Tibial nerve (tissue), 4 donors: ENCODE data around the gene POLR3B. TPM values are rescaled to one million over a fixed set of nuclear protein-coding genes. Genes with fewer than 3 reads are reported as not detected.
A peak's percentile ranks its signal among the peaks of the same experiment; 100 is the strongest.

Source experiments
- DNase-seq, 2 donors: peaks; one replicate each; pipeline ENCODE4 v3.0.0-alpha.2; 2019; ENCODE audit warnings: low spot score in 2 of 2
- H3K27ac ChIP-seq, 4 donors: fragments of 200-600 bp; sonication (generic) in 3 of 4; one replicate each; pipeline ENCODE4 v1.5.1; 2017 to 2019; ENCODE audit warnings: mild to moderate bottlenecking in 1 of 4
- H3K27me3 ChIP-seq, 2 donors: fragments of 200-600 bp; sonication (generic) in 1 of 2; one replicate each; pipeline versions ENCODE4 v1.5.1 to v1.6.0; 2017 to 2019
- H3K36me3 ChIP-seq, 3 donors: fragments of 200-600 bp; sonication (generic); one replicate each; pipeline ENCODE4 v1.5.1; 2018 to 2019
- H3K4me1 ChIP-seq, 4 donors: fragments of 200-600 bp; sonication (generic) in 3 of 4; one replicate each; pipeline ENCODE4 v1.5.1; 2017 to 2019
- H3K4me3 ChIP-seq, 4 donors: fragments of 200-600 bp; sonication (generic) in 3 of 4; one replicate each; pipeline ENCODE4 v1.5.1; 2017 to 2019; ENCODE audit warnings: mild to moderate bottlenecking in 1 of 4, moderate library complexity in 1 of 4
- H3K9me3 ChIP-seq, 4 donors: fragments of 200-600 bp; sonication (generic) in 3 of 4; one replicate each; pipeline ENCODE4 v1.5.1; 2017 to 2019
- CTCF ChIP-seq, 5 experiments: fragments of 200-600 bp in 3 of 5; fragments of 450-650 bp in 2 of 5; sonication (generic) in 3 of 5; IDR thresholded peaks; one replicate each; pipeline ENCODE4 v1.5.1; 2016 to 2019; ENCODE audit warnings: antibody characterized with exemption in 5 of 5, mild to moderate bottlenecking in 3 of 5, moderate library complexity in 2 of 5
- EP300 ChIP-seq, 2 donors: sonication (generic); formaldehyde crosslinking; IDR thresholded peaks; one replicate each; pipeline ENCODE4 v1.6.1; 2017; ENCODE audit warnings: antibody characterized with exemption in 2 of 2, mild to moderate bottlenecking in 1 of 2
- POLR2A ChIP-seq, 2 donors: fragments of 450-650 bp; IDR thresholded peaks; one replicate each; pipeline ENCODE4 v1.6.1; 2017; ENCODE audit warnings: antibody characterized with exemption in 2 of 2, mild to moderate bottlenecking in 2 of 2, moderate library complexity in 2 of 2
- WGBS, 2 donors: methylation state at CpG; one replicate each; pipeline ENCODE4 v1.1.5; 2018; 5-methylcytosine and 5-hydroxymethylcytosine counted together
- total RNA-seq, 4 donors: library from RNA; depleted of rRNA; stranded (reverse); fragments of >200 nt; gene quantifications; one replicate each; pipeline ENCODE4 v1.1.0, GENCODE V29; 2016

POLR3B gene
- total RNA-seq, 4 donors from 2014 or later: 6.3 to 21.0 (median 7.7) TPM

GRCh38 chr12:106345746-106346145 is 11.8 kb upstream of the POLR3B start:
- peaks cover 0 to 29% (median 0%) of the 10 kb centered on the region in 3 donors for H3K36me3 ChIP-seq
- H3K4me1 ChIP-seq: peaks cover 0 to 32% (median 11%) of the 10 kb centered on the region in 4 donors
- no peaks in the 10 kb centered on the region for H3K27me3 ChIP-seq
- no peak overlapping the region for H3K27ac ChIP-seq
- H3K9me3 ChIP-seq: no peaks in the 10 kb centered on the region
- peak in 1 of 2 donors; percentile 14 for DNase-seq
- 62% methylated on average over 5 of the region's 5 CpGs for WGBS, 2 donors
- TF ChIP-seq CTCF (IDR thresholded peaks at IDR 0.05) (peak in 3 of 5 experiments; percentile 18 to 51 (median 27)), EP300 (IDR thresholded peaks at IDR 0.05) (no peak)
- no peak overlapping the region for H3K4me3 ChIP-seq

- 30 to 39% methylated on average over 4 of the region's 4 CpGs for WGBS, 2 donors
- no peak overlapping the region for H3K27ac ChIP-seq
These were observed 9.1 kb upstream of the POLR3B start for GRCh38 chr12:106348411-106348810.

GRCh38 chr12:106353175-106353574 is 4.4 kb upstream of the POLR3B start:
- no peak for DNase-seq
- H3K27ac ChIP-seq: no peak overlapping the region
- H3K9me3 ChIP-seq: no peaks in the 10 kb centered on the region
- TF ChIP-seq POLR2A (IDR thresholded peaks at IDR 0.05): no peak
- no peaks in the 10 kb centered on the region for H3K27me3 ChIP-seq
- no peak overlapping the region for H3K4me3 ChIP-seq
- H3K4me1 ChIP-seq: peaks cover 0 to 12% (median 2%) of the 10 kb centered on the region in 4 donors
- peaks cover 0 to 4% (median 0%) of the 10 kb centered on the region in 3 donors for H3K36me3 ChIP-seq
- WGBS, 2 donors: 81 to 83% methylated on average over 6 of the region's 6 CpGs

More at GRCh38 chr12:106348411-106348810, 9.1 kb upstream of the POLR3B start:
- Histone ChIP-seq H3K4me1 (peaks cover 0 to 8% (median 0%) of the 10 kb centered on the region in 4 donors), H3K36me3 (peaks cover 0 to 29% (median 0%) of the 10 kb centered on the region in 3 donors), H3K9me3 (no peaks in the 10 kb centered on the region), H3K27me3 (no peaks in the 10 kb centered on the region), H3K4me3 (no peak overlapping the region)
- TF ChIP-seq POLR2A (IDR thresholded peaks at IDR 0.05) (no peak), EP300 (IDR thresholded peaks at IDR 0.05) (no peak)
- no peak for DNase-seq

- peak overlapping the region; percentile 44 to 86 (median 77) for H3K4me3 ChIP-seq
- no peaks in the 10 kb centered on the region for H3K27me3 ChIP-seq
- WGBS, 2 donors: 38 to 40% methylated on average over 17 of the region's 17 CpGs
- peak overlapping the region; percentile 72 to 94 (median 86) for H3K27ac ChIP-seq
- H3K4me1 ChIP-seq: peaks cover 0 to 24% (median 6%) of the 10 kb centered on the region in 4 donors
- no peaks in the 10 kb centered on the region for H3K9me3 ChIP-seq
- no peaks in the 10 kb centered on the region for H3K36me3 ChIP-seq
- no peak for DNase-seq
- TF ChIP-seq POLR2A (IDR thresholded peaks at IDR 0.05) (no peak), EP300 (IDR thresholded peaks at IDR 0.05) (no peak), CTCF (IDR thresholded peaks at IDR 0.05) (no peak)
These were observed 1.1 kb downstream of the POLR3B start for GRCh38 chr12:106358396-106359241.

GRCh38 chr12:106359646-106360399 is 2.3 kb downstream of the POLR3B start:
- H3K9me3 ChIP-seq: no peaks in the 10 kb centered on the region
- peaks cover 0 to 11% (median 0%) of the 10 kb centered on the region in 3 donors for H3K36me3 ChIP-seq
- H3K4me1 ChIP-seq: peaks cover 0 to 24% (median 6%) of the 10 kb centered on the region in 4 donors
- no peak overlapping the region for H3K27ac ChIP-seq
- DNase-seq: no peak
- H3K27me3 ChIP-seq: no peaks in the 10 kb centered on the region
- WGBS, 2 donors: 91% methylated on average over 7 of the region's 7 CpGs
- H3K4me3 ChIP-seq: no peak overlapping the region
- TF ChIP-seq EP300 (IDR thresholded peaks at IDR 0.05) (no peak), CTCF (IDR thresholded peaks at IDR 0.05) (no peak), POLR2A (IDR thresholded peaks at IDR 0.05) (no peak)
